ENCODE data around the gene DDX41.
"Not testable (repeated sequence)": the region's sequence is repeated elsewhere in the genome, so short reads cannot be mapped to it uniquely, and the experiment has no call there.

Gene DDX41

DNA sequence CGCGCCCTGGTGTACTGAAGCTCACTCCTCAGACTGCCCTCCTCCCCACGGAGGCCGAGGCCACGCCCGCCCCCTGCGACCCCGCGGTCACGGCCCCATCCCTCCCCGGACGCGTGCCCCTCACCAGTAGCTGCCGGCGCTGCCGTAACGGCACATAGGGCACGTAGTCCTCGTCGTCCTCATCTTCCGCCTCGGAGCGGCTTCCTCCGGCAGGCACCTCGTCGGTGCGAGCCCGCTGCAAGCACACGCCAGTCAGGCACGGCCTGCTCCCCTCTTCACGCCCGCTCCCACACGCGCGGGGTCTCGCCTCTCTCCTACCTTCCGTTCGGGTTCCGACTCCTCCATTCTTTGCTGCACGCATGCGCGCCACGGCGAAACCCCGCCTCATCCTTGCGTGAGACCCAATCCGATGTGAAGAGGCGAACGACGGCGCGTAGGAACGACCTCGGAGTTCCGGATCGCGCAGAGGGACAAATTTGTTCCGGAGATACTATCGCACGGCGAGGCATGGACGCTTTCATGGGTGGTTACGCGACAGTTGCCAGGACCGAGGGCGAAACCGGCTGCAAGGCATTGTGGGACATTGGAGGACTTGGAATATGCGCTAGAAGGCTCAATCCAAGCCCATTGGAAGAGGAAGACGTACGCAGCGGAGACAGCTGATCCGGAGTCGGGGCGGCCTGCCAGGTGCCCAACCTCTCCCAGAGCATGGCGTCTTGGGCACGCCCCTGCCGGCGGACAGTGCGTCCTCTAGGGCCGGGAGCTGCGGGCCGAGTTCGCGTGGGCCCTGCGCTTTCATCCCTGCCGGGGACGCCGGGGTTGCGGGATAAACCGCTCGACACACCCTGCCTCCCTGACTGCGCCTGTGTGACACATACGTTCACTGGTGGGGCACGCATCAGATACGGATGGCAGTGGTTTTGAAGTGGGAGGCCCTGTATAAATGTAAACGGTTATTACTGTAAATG lies at the start of gene DDX41:
DDX41 (minus strand) TSS at position 361 of the 968 bp plus-strand sequence; CDS start at position 345, 16 bp downstream.
- in situ Hi-C loops (cut with MboI; ENCODE audit: low pct_unique_long_range_greater_than_20kb, low sequenced_read_pairs) = no loop called here
- peak; percentile 98 for DNase-seq

DNA sequence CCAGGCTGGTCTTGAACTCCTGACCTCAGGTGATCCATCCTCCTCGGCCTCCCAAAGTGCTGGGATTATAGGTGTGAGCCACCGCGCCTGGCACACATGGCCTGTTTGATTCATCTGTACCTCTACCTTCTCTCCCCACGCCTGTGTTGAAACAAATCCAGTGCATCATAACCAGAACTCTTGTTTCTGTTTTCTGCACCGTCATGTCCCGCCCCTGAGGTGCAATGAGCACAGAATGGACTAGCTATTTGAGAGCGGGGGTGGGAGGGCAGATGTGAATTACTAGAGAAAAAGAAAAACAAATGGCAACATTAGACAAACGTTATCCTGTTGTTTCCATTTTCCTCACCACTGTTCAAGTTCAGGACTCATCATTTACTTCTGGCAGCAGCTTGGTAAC lies 48.3 kb upstream of the DDX41 start:
- DNase-seq = no peak
- in situ Hi-C loops (cut with MboI; ENCODE audit: low pct_unique_long_range_greater_than_20kb, low sequenced_read_pairs) = no loop called here

DNA sequence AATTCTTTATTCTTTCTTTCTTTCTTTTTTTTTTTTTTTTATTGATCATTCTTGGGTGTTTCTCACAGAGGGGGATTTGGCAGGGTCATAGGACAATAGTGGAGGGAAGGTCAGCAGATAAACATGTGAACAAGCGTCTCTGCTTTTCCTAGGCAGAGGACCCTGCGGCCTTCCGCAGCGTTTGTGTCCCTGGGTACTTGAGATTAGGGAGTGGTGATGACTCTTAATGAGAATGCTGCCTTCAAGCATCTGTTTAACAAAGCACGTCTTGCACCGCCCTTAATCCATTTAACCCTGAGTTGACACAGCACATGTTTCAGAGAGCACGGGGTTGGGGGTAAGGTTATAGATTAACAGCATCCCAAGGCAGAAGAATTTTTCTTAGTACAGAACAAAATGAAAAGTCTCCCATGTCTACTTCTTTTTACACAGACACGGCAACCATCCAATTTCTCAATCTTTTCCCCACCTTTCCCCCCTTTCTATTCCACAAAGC lies 42.7 kb upstream of the DDX41 start:
- not testable (repeated sequence) for DNase-seq

DNA sequence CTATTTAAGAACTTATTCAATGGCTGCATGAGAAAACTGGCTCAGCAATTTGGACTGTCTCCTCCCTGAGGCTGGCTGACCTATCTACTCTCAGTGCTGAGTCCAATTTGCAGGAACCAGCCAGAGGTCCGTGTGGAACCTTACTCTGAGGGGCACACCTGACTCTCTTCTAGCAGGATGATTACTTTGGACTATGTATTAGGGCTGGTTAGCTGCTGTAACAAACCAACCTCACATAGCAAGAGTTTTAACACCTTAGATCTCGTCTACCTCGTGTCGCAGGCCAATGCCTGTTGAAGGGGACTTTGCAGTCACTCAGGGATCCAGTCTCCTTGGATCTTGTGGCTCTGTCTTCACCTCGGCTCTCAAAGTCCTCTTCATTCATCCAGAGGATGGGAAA lies 41.0 kb upstream of the DDX41 start:
- in situ Hi-C loops (cut with MboI; ENCODE audit: low pct_unique_long_range_greater_than_20kb, low sequenced_read_pairs) = no loop called here
- DNase-seq = no peak

More for the DNA sequence above, 42.7 kb upstream of the DDX41 start:
- in situ Hi-C loops (cut with MboI; ENCODE audit: low pct_unique_long_range_greater_than_20kb, low sequenced_read_pairs) = not testable (repeated sequence)

- in situ Hi-C loops (cut with MboI; ENCODE audit: low pct_unique_long_range_greater_than_20kb, low sequenced_read_pairs) = no loop called here
- DNase-seq = peak; percentile 71
Measured at GRCh38 chr5:177557041-177557647, 40.4 kb upstream of the DDX41 start.

GRCh38 chr5:177555665-177556064 lies 38.9 kb upstream of the DDX41 start:
- no peak for DNase-seq
- in situ Hi-C loops (cut with MboI; ENCODE audit: low pct_unique_long_range_greater_than_20kb, low sequenced_read_pairs) = no loop called here

DNA sequence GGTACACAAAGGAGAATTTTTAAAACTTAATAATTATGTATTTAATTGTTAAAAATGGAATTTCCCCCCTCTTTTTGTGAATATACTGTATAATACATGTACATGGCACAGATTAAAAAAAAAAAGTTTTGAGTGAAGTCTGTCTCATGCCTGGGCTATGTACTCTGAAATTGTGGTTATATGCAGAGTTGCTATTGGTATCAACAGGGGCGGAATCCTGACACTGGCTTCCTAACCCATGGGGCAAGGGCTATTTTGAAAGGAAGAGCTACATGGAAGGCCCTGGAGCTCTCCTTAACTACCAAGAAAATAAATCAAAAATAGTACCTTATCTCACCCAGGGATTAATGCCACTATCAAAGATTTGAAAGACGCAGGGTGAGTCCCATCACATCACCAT lies 38.5 kb upstream of the DDX41 start:
- in situ Hi-C loops (cut with MboI; ENCODE audit: low pct_unique_long_range_greater_than_20kb, low sequenced_read_pairs) = no loop called here
- no peak for DNase-seq

DNA sequence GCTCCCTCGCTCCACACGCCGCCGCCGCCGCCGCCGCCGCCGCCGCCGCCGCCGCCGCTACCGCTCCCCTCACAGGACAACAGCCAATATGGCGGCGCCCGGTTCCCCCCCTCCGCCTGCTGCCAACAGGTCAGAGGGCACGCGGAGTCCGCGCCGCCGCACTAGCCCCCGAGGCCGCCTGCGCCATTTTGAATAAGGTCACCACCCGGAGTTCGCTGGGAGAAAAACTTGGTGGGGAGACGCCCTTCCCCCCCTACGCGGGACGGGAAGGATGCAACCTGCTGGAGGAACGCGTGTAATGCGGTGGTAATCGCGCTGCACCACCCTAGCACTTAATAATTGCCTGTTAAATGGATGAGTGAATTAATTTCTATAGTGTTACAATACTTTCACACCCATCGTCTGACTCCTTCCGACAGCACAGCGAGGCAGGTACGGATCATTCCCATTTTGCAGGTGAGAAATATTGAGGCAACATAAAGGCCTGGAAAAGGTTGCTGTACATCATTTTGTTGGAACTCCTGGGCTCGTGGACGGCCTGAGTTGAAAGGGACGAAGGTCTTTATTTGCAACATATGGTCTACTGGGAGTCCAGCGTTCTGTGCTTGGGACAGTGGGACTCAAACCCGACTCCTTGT lies 37.8 kb upstream of the DDX41 start, which contains the start of gene FAM193B:
FAM193B (minus strand) TSS at position 90 of the 638 bp plus-strand sequence. CDS start 105 bp downstream, outside the sequence.
- in situ Hi-C loops (cut with MboI; ENCODE audit: low pct_unique_long_range_greater_than_20kb, low sequenced_read_pairs) = no loop called here
- DNase-seq = peak; percentile 95

DNA sequence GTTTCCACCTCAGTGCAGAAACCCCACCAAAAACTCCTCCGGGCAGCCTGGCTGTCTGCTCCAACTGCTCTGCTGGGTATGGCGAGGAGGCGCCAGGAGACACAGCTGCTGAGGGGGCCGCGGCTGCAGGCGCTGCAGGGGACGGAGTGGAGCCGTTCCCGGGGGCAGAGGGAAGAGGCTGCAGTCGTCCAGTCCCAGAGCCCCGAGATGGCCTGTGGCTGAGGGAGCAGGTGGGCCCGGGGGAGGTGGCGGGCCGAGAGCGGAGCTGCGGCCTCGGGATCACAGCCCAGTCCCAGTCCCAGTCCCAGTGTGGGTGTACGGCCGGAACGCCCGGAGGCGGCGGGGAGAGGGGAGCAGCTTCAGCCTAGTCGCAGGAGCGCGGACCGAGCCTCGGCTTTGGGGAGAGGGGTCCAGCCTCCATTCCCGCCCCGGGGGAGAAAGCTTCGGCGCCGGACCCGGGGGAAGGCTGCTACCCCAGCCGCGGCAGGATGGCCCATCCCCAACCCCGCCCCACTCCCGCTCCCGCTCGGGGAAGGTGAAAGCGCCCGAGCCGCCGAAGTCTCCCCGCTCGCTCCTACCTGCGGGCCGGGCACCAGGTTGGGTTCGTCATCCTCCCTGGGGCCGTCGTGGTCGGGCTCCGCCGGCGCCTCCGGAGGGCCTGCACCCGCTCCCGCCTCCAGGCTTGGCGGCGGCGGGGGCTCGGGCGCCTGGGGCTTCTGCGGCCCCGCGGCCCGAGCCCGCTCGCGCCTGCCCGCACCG lies 37.1 kb upstream of the DDX41 start:
- in situ Hi-C loops (cut with MboI; ENCODE audit: low pct_unique_long_range_greater_than_20kb, low sequenced_read_pairs) = no loop called here
- DNase-seq = peak; percentile 27

DNA sequence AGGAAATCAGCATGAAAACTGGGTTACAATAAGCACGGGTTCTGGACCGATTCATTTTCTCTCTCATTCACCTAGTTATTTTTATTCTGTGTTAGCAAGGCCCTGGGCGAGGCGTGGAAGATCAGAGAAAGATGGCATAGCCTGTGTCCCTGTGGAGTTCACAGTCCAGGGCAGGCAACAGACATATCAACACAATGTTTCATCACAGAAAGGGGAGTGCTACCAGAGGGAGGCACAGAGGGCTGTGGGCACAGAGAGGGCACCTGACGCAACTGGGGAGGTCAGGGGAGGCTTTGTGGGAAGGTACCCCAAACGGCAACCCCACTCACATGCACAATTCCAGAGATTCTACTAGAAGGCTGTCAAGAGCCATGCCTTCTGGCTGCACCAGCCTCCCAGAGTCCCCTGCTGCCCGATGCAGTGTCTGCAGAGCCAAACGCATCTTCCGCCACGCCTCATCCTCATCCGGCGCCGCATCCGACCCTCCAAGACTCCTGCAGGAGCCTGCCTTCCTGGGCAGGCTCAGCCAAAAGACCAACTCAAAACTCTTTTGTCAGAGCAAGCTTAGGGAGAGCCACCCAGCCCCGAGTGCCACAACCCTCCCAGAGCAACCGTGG lies 36.2 kb upstream of the DDX41 start:
- in situ Hi-C loops (cut with MboI; ENCODE audit: low pct_unique_long_range_greater_than_20kb, low sequenced_read_pairs) = no loop called here
- DNase-seq = no peak

- no peak for DNase-seq
- in situ Hi-C loops (cut with MboI; ENCODE audit: low pct_unique_long_range_greater_than_20kb, low sequenced_read_pairs) = no loop called here
Measured at GRCh38 chr5:177550122-177550521, 33.4 kb upstream of the DDX41 start.

DNA sequence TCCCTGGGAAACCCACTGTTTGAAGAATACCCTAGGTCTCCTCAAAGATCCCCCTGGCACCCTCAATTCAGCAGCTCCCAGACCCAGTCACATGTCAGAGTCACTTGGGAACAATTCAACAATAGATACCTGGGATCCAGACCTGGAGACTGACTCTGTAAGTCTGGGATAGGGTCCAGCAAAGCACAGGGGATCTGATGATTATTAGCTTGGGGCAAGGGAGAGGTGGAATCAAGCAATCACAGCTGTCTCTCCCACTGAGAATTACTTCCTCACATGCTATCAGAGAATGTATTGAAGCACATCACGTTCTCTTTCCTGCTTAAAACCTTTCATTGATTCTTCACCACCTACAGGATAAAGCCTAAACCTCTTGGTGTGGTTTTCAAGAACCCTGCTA lies 31.7 kb upstream of the DDX41 start:
- no peak for DNase-seq
- in situ Hi-C loops (cut with MboI; ENCODE audit: low pct_unique_long_range_greater_than_20kb, low sequenced_read_pairs) = no loop called here

DNA sequence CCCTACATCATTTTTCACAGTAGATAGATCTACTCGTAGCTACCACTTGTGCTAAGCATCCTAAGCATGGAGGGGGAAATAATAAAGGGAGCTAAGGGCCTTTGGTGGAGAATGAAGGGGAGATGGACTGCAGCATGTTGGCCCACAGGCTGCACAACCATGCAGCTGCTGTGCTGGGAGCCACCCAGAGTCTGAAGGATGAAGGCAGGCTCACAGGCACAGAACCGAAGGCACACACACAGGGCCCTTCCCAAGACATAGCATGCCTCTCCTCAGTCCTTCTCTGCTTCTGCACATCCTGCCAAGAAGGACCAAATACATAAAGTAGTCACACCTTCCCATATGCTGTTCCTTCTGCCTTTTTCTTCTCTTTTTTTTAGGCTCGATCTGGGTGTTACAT lies 31.0 kb upstream of the DDX41 start:
- no peak for DNase-seq
- in situ Hi-C loops (cut with MboI; ENCODE audit: low pct_unique_long_range_greater_than_20kb, low sequenced_read_pairs) = no loop called here

GRCh38 chr5:177546258-177546741 lies 29.5 kb upstream of the DDX41 start:
- in situ Hi-C loops (cut with MboI; ENCODE audit: low pct_unique_long_range_greater_than_20kb, low sequenced_read_pairs) = no loop called here
- no peak for DNase-seq

- peak; percentile 19 for DNase-seq
- in situ Hi-C loops (cut with MboI; ENCODE audit: low pct_unique_long_range_greater_than_20kb, low sequenced_read_pairs) = no loop called here
Measured at GRCh38 chr5:177545487-177546257, 28.9 kb upstream of the DDX41 start.

- in situ Hi-C loops (cut with MboI; ENCODE audit: low pct_unique_long_range_greater_than_20kb, low sequenced_read_pairs) = no loop called here
- DNase-seq = no peak
Measured at GRCh38 chr5:177542816-177543465, 26.2 kb upstream of the DDX41 start.

DNA sequence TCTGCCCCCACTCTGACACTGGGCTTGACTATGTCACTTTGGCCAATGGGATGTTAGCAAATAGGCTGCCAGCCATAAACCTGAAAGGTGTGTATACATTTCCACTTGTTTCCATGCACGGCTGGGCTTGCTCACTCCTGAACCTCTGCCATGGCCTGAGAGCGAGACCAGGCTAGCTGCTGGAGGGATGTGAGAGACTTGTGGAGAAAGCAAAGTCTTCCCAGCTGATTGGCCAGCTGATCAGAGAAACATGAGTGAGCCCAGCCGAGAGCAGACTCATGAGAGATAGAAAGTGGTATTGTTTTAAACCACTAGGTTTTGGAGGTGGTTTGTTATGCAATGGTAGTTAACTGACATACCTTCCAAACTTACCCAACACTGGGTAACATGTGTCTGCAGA lies 23.7 kb upstream of the DDX41 start:
- in situ Hi-C loops (cut with MboI; ENCODE audit: low pct_unique_long_range_greater_than_20kb, low sequenced_read_pairs) = no loop called here
- DNase-seq = no peak

All from KBM-7 (cell line).